HG03196 (cell line): ENCODE measurements around the gene SLC41A2.

Experiments
- ATAC-seq: cut with Tn5 transposase; IDR thresholded peaks from one replicate; pipeline ENCODE4 v1.9.1; 2021; ENCODE audit not compliant: unreplicated experiment

SLC41A2 gene

GRCh38 chr12:104930388-104931326 lies 27.4 kb downstream of the SLC41A2 start:
- peak; percentile 84 for ATAC-seq

GRCh38 chr12:104929977-104930376 lies 28.1 kb downstream of the SLC41A2 start:
- peak; percentile 15 for ATAC-seq

- ATAC-seq = no peak
Measured at GRCh38 chr12:104929368-104929767, 28.7 kb downstream of the SLC41A2 start.

GRCh38 chr12:104928036-104928745 lies 29.9 kb downstream of the SLC41A2 start:
- no peak for ATAC-seq

- no peak for ATAC-seq
Measured at GRCh38 chr12:104925501-104925900, 32.6 kb downstream of the SLC41A2 start.

- ATAC-seq = no peak
Measured at GRCh38 chr12:104921340-104921739, 36.8 kb downstream of the SLC41A2 start.

- ATAC-seq = no peak
Measured at GRCh38 chr12:104911942-104912341, 46.1 kb downstream of the SLC41A2 start.

GRCh38 chr12:104910196-104910840 lies 47.8 kb downstream of the SLC41A2 start:
- no peak for ATAC-seq

- no peak for ATAC-seq
Measured at GRCh38 chr12:104909761-104910160, 48.3 kb downstream of the SLC41A2 start.
